Cerebellar cortex (tissue), 1 donor: Measurements from ENCODE around the gene CPXM1.
"Not testable (repeated sequence)": the region's sequence is repeated elsewhere in the genome, so short reads cannot be mapped to it uniquely, and the experiment has no call there.

Source experiments
- DNase-seq: peaks from one replicate; pipeline ENCODE4 v3.0.0-alpha.2; 2015; ENCODE audit warnings: low spot score

CPXM1 gene

DNA sequence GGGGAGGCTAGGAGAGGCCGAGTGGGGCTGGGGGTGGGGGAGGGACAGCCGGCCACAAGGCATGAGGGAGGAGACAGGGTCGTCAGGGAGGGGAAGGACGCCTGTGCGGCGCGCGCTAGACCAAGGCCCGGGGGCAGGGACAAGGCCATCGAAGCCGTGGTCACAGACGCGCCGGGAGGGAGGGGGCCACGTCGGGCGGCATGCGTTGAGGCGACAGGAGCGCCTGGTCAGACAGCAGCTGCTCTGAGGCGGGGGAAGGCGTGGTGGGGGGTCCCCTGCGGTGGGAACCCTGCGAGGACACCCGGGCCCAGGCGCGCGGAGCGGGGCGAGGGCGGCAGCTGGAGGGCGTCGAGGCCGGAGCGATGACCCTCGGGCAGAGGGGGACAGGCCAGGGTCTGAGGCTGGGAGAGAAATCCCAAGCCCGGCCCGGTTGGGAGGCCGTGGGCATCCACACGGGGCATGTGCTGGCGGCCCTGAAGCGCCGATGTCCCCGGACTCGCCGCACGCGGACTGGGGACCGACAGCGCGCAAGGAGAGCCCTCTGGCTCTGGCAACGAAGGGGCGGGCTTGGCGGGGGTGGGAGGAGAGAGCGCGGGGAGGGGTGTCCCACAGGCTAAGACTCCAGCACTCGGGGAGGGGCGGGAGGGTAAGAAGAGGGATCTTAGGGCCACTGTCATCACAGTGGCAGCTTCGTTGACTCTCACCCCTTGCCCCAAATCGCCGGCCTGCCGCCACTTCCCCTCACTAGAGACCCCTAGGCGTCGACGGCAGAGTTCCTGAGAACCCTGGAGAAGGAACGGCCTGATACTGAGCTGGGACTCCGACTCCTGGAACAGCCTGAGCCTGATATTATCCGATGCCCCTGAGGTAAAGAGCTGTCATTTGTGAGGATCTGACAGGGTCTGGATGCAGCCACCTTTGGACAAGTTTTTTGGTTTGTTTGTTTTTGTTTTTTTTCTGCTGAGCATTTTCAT lies 20.8 kb upstream of the CPXM1 start:
- DNase-seq: no peak

GRCh38 chr20:2820084-2820895 lies 19.9 kb upstream of the CPXM1 start:
- DNase-seq: no peak

GRCh38 chr20:2817891-2818595 lies 17.6 kb upstream of the CPXM1 start:
- DNase-seq: no peak

DNA sequence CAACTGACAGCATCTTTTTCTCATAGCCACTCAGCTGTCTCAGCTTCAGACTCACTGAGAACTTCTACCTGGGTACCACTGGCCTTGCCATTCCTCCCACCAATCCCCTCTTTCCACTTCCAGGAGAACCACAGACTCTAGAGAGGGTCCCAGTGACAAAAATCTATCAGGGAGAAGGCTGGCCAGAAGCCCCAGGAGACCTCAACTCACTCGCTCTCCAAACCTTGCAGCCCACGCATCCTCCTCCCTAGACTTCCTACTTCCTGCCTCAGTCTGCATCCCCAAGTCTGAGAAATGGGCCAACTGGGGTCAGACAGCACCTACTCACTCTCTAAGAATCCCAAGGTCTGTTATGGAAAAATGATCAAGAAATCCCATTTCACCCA lies 16.9 kb upstream of the CPXM1 start:
- DNase-seq: no peak

DNA sequence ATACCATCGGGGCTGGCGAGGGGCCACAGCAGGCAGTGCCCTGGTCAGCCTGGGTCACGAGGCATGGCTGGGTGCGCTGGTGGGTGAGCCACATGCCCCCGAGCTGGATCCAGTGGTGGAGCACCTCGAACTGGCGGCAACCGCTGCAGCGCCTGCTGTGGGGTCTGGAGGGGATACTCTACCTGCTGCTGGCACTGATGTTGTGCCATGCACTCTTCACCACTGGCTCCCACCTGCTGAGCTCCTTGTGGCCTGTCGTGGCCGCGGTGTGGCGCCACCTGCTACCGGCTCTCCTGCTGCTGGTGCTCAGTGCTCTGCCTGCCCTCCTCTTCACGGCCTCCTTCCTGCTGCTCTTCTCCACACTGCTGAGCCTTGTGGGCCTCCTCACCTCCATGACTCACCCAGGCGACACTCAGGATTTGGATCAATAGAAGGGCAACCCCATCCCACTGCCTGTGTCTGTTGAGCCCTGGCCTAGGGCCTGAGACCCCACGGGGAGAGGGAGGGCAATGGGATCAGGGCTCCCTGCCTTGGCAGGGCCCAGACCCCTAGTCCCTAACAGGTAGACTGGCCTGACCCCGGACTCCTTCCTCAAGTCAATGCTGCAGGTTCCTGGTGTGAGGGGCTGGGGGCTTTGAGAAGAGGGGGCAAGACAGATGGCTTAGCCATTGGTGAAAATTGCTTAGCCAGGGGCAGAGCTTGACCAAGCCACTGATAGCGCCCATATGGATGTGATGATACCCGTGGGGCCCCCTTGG lies 16.3 kb upstream of the CPXM1 start:
- DNase-seq: no peak

GRCh38 chr20:2816030-2816582 lies 15.7 kb upstream of the CPXM1 start, which contains the start of gene TMEM239:
TSS of gene TMEM239 (plus strand) at chr20:2816364. CDS start at chr20:2816555, 191 bp downstream.
- DNase-seq: no peak

GRCh38 chr20:2815242-2815900 lies 14.9 kb upstream of the CPXM1 start:
- no peak for DNase-seq

GRCh38 chr20:2814587-2815051 lies 14.2 kb upstream of the CPXM1 start, which contains the start of gene C20orf141:
TSS of gene C20orf141 (plus strand) at chr20:2814987. CDS start at chr20:2815185, 198 bp downstream.
- no peak for DNase-seq

GRCh38 chr20:2814076-2814475 lies 13.6 kb upstream of the CPXM1 start:
- no peak for DNase-seq

DNA sequence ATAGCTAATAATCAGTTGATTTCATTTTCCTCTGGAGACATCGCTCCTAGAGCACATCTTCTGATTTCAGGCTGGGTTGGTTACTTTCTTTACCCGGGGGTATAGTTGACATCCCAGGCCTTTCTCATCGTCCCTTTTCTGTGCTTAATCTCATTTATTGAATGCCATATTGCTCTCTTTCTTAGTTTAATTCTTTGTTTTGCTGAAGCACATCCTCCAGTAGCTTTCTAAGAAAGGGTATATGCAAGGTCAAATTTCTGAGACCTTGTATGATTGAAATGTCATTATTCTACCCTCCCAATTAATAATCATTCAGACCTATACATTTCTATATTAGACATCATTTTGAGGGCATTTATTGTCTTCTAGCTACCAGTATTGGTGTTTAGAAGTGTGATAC lies 11.8 kb upstream of the CPXM1 start:
- no peak for DNase-seq

GRCh38 chr20:2809690-2810089 lies 9.3 kb upstream of the CPXM1 start:
- no peak for DNase-seq

DNA sequence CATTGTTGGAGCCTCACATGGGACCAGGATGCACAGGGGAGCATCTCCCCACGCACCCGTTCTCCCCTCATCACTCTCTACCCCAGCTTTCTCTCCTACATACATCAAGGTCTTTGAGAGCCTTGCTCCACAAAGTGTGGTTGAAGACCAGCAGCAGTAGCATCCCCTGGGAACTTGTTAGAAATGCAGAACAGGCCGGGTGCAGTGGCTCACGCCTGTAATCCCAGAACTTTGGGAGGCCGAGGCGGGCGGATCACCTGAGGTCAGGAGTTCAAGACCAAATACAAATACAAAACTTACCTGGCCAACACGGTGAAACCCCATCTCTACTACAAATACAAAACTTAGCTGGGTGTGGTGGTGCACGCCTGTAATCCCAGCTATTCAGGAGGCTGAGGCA lies 7.5 kb upstream of the CPXM1 start:
- not testable (repeated sequence) for DNase-seq

- no peak for DNase-seq
Measured at GRCh38 chr20:2807019-2807418, 6.6 kb upstream of the CPXM1 start.

DNA sequence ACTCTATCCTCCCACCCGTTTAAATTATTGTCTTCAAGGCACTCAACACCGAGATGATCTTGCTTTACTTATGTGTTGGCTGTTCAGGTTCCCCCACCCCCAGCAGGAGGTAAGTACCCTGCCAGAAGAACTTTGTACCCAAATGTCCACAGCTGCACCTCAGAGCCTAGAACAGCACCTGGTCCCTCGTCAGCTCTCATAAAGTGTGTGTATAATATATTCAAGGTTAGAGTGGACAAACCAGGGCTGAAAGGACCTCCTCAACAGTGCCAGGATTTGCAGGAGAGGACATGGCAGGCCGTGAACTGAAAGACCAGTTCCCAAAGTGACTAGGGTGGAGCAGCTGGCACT lies 5.9 kb upstream of the CPXM1 start:
- no peak for DNase-seq

GRCh38 chr20:2805689-2806350 lies 5.4 kb upstream of the CPXM1 start:
- no peak for DNase-seq

DNA sequence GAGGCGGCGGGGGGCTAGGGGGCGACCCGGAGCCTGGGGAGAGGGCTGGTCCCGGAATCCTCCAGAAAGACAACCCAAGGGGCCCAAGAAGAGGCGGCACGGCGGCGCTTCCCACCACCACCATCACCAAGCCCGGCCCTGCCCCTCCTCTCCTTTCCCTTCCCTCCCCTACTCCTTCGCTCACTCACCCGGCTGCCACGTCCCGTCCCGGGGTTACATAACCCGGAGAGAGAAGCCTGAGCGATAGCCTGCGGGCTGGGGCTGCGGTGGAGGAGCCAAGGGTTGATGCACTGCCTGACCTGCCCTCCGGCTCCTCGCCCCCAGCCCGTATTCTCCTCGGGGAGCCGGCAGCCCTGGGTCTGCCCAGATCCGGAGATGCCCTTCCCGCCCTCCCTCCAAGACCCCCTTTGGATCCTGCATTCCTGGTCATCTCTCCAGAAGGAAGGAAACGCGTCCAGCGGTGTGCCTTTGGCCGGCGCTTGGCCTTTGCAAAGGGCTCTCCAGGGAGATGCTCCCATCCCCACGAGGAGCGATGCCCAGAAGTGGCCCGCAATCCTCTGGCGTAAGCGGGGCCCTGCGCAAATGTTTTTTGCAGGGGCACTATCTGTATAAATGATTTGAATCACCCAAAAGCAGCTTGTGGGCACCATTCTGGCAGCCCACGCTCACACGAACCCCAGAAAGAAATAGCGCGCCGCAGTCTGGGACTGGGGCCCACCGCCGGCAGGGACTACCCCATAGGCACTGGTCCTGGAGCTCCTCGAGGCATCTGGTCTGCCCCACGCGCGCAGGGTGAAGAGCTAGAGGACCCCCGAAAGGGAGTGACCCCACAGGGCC lies 4.6 kb upstream of the CPXM1 start:
- DNase-seq: no peak

DNA sequence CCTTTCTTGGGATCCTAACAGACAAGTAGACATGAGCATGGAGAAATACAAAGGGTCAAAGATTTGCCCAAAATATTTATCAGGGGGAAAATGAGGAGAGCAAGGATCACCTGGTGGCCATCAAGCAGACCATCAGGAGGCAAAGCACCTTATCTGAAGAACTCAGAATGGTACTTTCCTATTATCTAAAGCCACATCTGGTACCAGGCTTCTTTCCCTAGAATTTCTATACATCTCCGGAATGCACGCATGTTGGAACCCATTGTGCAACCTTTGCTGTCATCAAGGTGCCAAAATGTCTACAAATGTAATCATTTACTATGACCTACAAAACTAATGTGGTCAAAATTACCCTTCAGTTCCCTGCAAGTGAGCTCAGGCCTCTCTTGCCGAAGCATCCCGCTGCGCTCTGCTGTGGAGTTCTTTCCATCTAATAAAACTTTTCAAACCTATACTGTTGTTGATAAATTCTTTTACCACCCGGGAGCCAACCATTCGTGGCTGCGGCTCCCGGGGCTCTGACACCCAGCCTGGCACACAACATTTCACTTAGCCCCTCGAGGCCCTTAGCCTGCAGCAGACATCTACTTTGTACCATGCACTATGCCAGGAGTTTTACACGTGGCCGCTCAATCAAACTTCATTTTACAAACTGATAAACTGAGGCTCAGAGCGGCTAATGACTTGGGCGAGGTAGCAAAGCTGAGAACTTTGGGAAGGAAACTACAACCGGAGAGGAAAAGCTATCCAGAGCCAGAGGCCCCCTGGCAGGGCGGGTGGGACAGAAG lies 3.8 kb upstream of the CPXM1 start:
- DNase-seq: no peak

- DNase-seq: no peak
Measured at GRCh38 chr20:2801286-2801728, 880 bp upstream of the CPXM1 start.
